HG03139 (cell line): Measurements from ENCODE around the gene ZBP1.
"Not testable (repeated sequence)": the region's sequence is repeated elsewhere in the genome, so short reads cannot be mapped to it uniquely, and the experiment has no call there.

Experiments
- ATAC-seq: cut with Tn5 transposase; IDR thresholded peaks from one replicate; pipeline ENCODE4 v1.9.1; 2021; ENCODE audit not compliant: unreplicated experiment

ZBP1 gene

GRCh38 chr20:57647933-57648785 lies 27.9 kb upstream of the ZBP1 start:
- no peak for ATAC-seq

- no peak for ATAC-seq
These were observed 27.0 kb upstream of the ZBP1 start for GRCh38 chr20:57647006-57647932.

GRCh38 chr20:57638895-57639236 lies 18.6 kb upstream of the ZBP1 start:
- ATAC-seq = no peak

GRCh38 chr20:57638173-57638894 lies 18.1 kb upstream of the ZBP1 start:
- ATAC-seq = no peak

- no peak for ATAC-seq
These were observed 13.8 kb upstream of the ZBP1 start for GRCh38 chr20:57633945-57634491.

GRCh38 chr20:57632286-57632685 lies 12.1 kb upstream of the ZBP1 start:
- no peak for ATAC-seq

GRCh38 chr20:57630061-57630460 lies 9.8 kb upstream of the ZBP1 start:
- ATAC-seq = no peak

GRCh38 chr20:57629491-57629901 lies 9.3 kb upstream of the ZBP1 start:
- not testable (repeated sequence) for ATAC-seq

- not testable (repeated sequence) for ATAC-seq
These were observed 8.7 kb upstream of the ZBP1 start for GRCh38 chr20:57628962-57629308.

GRCh38 chr20:57628047-57628961 lies 8.1 kb upstream of the ZBP1 start:
- no peak for ATAC-seq

GRCh38 chr20:57627339-57627738 lies 7.1 kb upstream of the ZBP1 start:
- ATAC-seq = no peak

- ATAC-seq = no peak
These were observed 5.8 kb upstream of the ZBP1 start for GRCh38 chr20:57625978-57626377.

GRCh38 chr20:57625181-57625958 lies 5.1 kb upstream of the ZBP1 start:
- ATAC-seq = no peak

GRCh38 chr20:57624124-57624523 lies 3.9 kb upstream of the ZBP1 start:
- no peak for ATAC-seq

GRCh38 chr20:57622579-57623381 lies 2.6 kb upstream of the ZBP1 start:
- ATAC-seq = no peak

- ATAC-seq = no peak
These were observed 2.0 kb upstream of the ZBP1 start for GRCh38 chr20:57622201-57622570.

- no peak for ATAC-seq
These were observed 1.4 kb upstream of the ZBP1 start for GRCh38 chr20:57621421-57622200.

GRCh38 chr20:57620999-57621398 lies 773 bp upstream of the ZBP1 start:
- no peak for ATAC-seq
